ENCODE measurements around the gene OR6B1. TPM values are rescaled to one million over a fixed set of nuclear protein-coding genes. Genes with fewer than 3 reads are reported as not detected.

Gene OR6B1
- total and polyA plus RNA-seq, 2 of the 8 experiments (the other 6 are each of a cell fraction or from before 2014, with no cell fraction given), result not detected

DNA sequence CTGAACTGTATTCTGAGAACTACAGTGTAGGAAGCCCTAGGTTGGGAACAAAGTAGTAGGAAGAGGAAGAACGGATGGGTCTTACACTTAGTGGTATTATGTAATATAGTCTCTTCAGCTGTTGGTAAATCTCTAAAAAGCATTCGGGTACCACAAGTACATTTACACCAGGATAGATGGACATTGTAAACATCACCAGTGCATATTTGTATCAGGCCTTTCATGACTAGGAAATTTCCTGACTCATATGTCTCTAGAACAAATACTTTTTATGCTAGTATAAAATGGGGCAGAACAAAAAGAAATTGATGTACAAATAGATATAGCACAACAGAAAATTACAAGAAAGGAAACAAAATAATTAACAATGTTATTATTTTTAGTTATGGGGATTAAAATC is 21.5 kb upstream of the OR6B1 start (continued):
- TF ChIP-seq KDM1A (IDR thresholded peaks at IDR 0.05; ENCODE audit: borderline replicate concordance, low read length), result no peak

Data from H1 (cell line).